AG04449 (cell line): ENCODE measurements around the gene ALOX15.
"Not testable (repeated sequence)": the region's sequence is repeated elsewhere in the genome, so short reads cannot be mapped to it uniquely, and the experiment has no call there.

Experiments used
- CTCF ChIA-PET: fragments of 350-600 bp; formaldehyde crosslinking; extraction: SDS; loops from one replicate; lab custom pipeline; 2021; ENCODE audit warnings: antibody characterized with exemption; lab: Yijun Ruan, JAX
- POLR2A ChIA-PET: fragments of 400-600, 350-600 bp; formaldehyde crosslinking; extraction: SDS; loops from one replicate; lab custom pipeline; 2020; ENCODE audit warnings: antibody characterized with exemption, inconsistent platforms; lab: Yijun Ruan, JAX
- DNase-seq: peaks from one replicate; pipeline ENCODE4 v3.0.0-alpha.2; 2010; ENCODE audit warnings: low read depth, low spot score
- H3K4me3 ChIP-seq: 2 replicates; pipeline ENCODE4 v1.5.1; 2011; ENCODE audit warnings: low read depth, mild to moderate bottlenecking, control low read depth, low read length
- CTCF ChIP-seq: IDR thresholded peaks from one replicate; pipeline ENCODE4 v1.5.1; 2011; ENCODE audit warnings: mild to moderate bottlenecking, moderate library complexity, low read length, control low read depth, inconsistent platforms; ENCODE audit not compliant: insufficient read depth; ENCODE audit errors: missing control alignments

The ALOX15 gene, protein sequence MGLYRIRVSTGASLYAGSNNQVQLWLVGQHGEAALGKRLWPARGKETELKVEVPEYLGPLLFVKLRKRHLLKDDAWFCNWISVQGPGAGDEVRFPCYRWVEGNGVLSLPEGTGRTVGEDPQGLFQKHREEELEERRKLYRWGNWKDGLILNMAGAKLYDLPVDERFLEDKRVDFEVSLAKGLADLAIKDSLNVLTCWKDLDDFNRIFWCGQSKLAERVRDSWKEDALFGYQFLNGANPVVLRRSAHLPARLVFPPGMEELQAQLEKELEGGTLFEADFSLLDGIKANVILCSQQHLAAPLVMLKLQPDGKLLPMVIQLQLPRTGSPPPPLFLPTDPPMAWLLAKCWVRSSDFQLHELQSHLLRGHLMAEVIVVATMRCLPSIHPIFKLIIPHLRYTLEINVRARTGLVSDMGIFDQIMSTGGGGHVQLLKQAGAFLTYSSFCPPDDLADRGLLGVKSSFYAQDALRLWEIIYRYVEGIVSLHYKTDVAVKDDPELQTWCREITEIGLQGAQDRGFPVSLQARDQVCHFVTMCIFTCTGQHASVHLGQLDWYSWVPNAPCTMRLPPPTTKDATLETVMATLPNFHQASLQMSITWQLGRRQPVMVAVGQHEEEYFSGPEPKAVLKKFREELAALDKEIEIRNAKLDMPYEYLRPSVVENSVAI

GRCh38 chr17:4641297-4642195 lies at the start of gene ALOX15:
TSS of gene ALOX15 (minus strand) at chr17:4641678. CDS start at chr17:4641651, 27 bp downstream.
- no peak within 1 kb of the TSS for H3K4me3 ChIP-seq
- ChIA-PET POLR2A (no interaction called here), CTCF (interaction anchor here (1.4 to 2.6 kb wide), 2 partner anchors 16 to 75 kb away, joined by 5 to 11 read pairs; no protein-coding TSS in a partner anchor)
- no peak for TF ChIP-seq CTCF
- no peak for DNase-seq

GRCh38 chr17:4690745-4691144 lies 49.3 kb upstream of the ALOX15 start:
- CTCF ChIA-PET, result interaction anchor here (1.0 kb wide), 1 partner anchor 12 kb away, joined by 3 read pairs; no protein-coding TSS in a partner anchor
- no peak overlapping the region for H3K4me3 ChIP-seq
- no peak for DNase-seq
- POLR2A ChIA-PET, result no interaction called here
- TF ChIP-seq CTCF, result no peak

DNA sequence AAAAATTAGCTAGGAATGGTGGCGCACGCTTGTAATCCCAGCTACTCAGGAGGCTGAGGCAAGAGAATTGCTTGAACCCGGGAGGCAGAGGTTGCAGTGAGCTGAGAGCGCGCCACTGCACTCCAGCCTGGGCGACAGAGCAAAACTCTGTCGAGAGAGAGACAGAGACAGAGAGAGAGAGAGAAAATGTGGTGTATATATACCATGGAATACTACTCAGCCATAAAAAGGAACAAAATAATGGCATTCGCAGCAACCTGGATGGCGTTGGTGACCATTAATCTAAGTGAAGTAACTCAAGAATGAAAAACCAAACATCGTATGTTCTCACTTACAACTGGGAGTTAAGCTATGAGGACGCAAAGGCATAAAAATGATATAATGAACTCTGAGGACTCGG lies 48.4 kb upstream of the ALOX15 start:
- POLR2A ChIA-PET, CTCF ChIA-PET, H3K4me3 ChIP-seq, DNase-seq: not testable (repeated sequence)

GRCh38 chr17:4683739-4684138 lies 42.3 kb upstream of the ALOX15 start:
- H3K4me3 ChIP-seq, POLR2A ChIA-PET, DNase-seq, CTCF ChIA-PET: not testable (repeated sequence)

DNA sequence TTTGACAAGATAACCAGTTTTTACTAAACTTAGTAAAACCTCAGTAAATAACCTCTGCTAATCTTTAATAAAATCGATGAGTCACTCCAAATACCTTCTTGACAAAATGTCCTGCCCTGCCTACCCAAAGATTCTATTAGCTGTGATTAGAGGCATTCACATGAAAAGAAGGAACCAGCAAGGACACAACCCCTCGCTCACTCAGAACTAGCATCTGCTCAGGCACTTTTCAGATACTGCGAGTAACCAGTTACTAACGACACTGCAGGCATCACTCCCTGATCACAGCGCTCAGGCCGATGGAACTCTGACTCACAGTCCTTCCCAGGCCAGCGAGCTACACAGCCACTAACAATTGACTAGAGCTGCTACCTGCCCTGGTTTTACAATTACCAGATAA lies 38.2 kb upstream of the ALOX15 start:
- POLR2A ChIA-PET, result no interaction called here
- no peak overlapping the region for H3K4me3 ChIP-seq
- CTCF ChIA-PET, result interaction anchor here (1.2 to 1.8 kb wide), 2 partner anchors 30 to 53 kb away, joined by 4 to 6 read pairs; partner anchors contain the start of gene ARRB2
- no peak for TF ChIP-seq CTCF
- DNase-seq, result no peak

DNA sequence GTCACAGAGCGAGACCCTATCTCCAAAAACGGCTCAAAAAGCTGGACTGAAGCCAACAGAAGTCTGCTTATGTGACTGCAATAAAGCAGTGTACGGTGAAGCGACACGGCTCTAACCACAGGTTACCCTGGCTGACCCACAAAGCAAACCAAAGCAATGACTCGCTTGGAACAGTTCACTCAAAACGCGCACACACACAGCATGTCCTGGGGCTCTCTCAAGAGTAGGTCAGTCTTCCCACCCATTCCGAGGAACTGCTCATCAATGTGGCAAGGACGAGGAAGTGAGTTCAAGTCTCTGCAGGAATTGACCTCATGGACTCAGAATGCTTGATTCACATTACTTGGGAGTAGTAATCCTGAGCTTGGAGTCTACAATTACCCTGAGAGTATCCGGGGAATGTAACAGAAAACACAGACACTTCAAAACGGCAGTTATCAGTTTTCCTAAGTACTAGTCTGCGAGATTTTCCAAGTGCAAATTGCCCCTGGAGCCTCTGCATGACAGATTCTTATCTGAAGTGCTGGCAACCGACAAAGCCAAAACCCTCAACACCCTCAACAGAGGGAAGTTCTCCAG lies 37.1 kb upstream of the ALOX15 start:
- no peak overlapping the region for H3K4me3 ChIP-seq
- no peak for TF ChIP-seq CTCF
- POLR2A ChIA-PET, result no interaction called here
- CTCF ChIA-PET, result interaction anchor here (1.8 kb wide), 1 partner anchor 52 kb away, joined by 6 read pairs; no protein-coding TSS in a partner anchor
- DNase-seq, result peak; percentile 66
